Measurements from ENCODE around the gene GRSF1. TPM values are rescaled to one million over a fixed set of nuclear protein-coding genes. Genes with fewer than 3 reads are reported as not detected.
"Not testable (repeated sequence)": the region's sequence is repeated elsewhere in the genome, so short reads cannot be mapped to it uniquely, and the experiment has no call there.

GRSF1 gene
- total and polyA plus RNA-seq, 5 experiments from 2014 or later: 57.5 to 96.6 (median 71.8) TPM

DNA sequence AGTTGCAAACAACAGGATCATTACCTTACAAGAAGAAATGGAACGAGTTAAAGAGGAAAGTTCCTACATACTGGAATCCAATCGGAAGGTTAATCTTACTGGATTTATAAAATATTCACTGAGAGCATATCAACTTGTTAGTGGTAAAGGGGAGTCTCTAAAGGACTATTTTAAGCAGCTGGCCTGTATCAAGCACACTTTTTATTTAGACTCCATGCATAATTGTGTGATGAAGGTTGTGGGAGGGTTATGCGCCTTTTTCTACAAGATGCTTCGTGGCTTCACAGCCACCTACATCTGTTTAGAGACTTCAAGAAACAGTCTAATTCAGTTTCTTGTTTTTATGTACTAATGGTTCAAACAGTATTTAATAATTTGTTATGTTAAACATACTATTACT lies 56.6 kb downstream of the GRSF1 start:
- Mint-ChIP-seq H3K36me3 (peaks cover under 1 to 54% (median 17%) of the 10 kb centered on the region in 3 donors), H3K27me3 (no peaks in the 10 kb centered on the region), H3K27ac (no peak overlapping the region), H3K4me3 (no peak overlapping the region), H3K4me1 (no peaks in the 10 kb centered on the region), H3K9me3 (no peaks in the 10 kb centered on the region)
- ATAC-seq (no peak), DNase-seq (no peak)
- POLR2A ChIA-PET: no interaction called here

- ATAC-seq: no peak
- no peaks in the 10 kb centered on the region for H3K9me3 Mint-ChIP-seq
- no peak overlapping the region for H3K4me3 Mint-ChIP-seq
- POLR2A ChIA-PET: no interaction called here
- H3K27ac Mint-ChIP-seq: peak overlapping the region in 1 of 10 donors; percentile 45
- peaks cover 0 to 39% (median 13%) of the 10 kb centered on the region in 3 donors for H3K36me3 Mint-ChIP-seq
- H3K4me1 Mint-ChIP-seq: no peaks in the 10 kb centered on the region
- no peaks in the 10 kb centered on the region for H3K27me3 Mint-ChIP-seq
- DNase-seq: no peak
Measured at GRCh38 chr4:70778888-70779422, 60.7 kb downstream of the GRSF1 start.

DNA sequence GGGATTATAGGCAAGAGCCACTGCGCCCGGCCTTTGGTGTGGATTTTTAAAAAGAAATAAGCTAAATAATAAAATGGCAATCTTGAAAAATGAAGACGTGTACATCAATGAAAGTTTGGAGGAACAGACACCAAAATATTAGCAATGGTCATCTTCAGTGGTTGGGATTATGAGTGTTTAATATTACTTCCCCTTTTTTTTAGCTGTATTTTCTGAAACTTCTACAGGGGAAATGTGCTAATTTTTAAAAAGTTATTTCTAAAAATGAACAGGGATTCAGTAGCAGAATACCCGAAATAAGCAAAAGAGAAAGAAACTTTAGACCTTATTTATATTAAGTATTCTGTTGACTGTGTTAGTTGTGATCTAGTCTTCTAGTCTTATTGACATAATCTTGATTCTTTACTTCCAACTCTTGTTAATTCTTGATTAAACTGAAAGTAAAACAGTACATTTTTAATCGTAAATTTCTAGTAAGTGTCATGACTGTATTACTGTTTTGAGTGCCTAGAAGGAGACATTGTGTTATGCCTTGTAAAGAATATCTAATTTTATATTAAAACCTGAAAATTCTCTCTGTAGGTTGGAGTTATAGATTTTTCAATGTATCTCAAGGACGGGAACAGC lies 66.6 kb downstream of the GRSF1 start:
- H3K9me3 Mint-ChIP-seq: no peaks in the 10 kb centered on the region
- peaks cover 0 to 38% (median 12%) of the 10 kb centered on the region in 3 donors for H3K36me3 Mint-ChIP-seq
- no peak overlapping the region for H3K27ac Mint-ChIP-seq
- POLR2A ChIA-PET: interaction anchor here (0.6 kb wide), 1 partner anchor 19 kb away, joined by 5 read pairs; no protein-coding TSS in a partner anchor
- no peaks in the 10 kb centered on the region for H3K27me3 Mint-ChIP-seq
- H3K4me1 Mint-ChIP-seq: peaks cover 2 to 18% (median 11%) of the 10 kb centered on the region in 4 donors
- ATAC-seq: no peak
- no peak overlapping the region for H3K4me3 Mint-ChIP-seq
- no peak for DNase-seq

DNA sequence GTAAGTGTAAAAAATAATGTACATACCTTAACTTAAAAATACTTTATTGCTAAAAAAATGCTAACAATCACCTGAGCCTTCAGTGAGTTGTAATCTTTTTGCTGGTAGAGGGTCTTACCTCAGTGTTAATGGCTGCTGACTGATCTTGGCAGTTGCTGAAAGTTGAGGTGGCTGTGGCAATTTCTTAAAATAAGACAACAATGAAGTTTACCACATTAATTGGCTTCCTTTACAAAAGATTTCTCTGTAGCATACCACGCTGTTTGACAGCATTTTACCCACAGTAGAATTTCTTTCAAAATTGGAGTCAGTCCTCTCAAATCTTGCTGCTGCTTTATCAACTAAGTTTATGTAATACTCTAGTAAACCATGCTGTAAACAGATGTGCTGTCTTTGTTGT lies 70.3 kb downstream of the GRSF1 start:
- peak in 4 of 10 donors; percentile 5 to 55 (median 34) for DNase-seq
- peaks cover 2 to 20% (median 11%) of the 10 kb centered on the region in 4 donors for H3K4me1 Mint-ChIP-seq
- ATAC-seq: peak in 1 of 2 donors; percentile 62
- H3K9me3 Mint-ChIP-seq, H3K27me3 Mint-ChIP-seq, POLR2A ChIA-PET: not testable (repeated sequence)
- peak overlapping the region in 2 of 10 donors; percentile 9 to 34 for H3K4me3 Mint-ChIP-seq
- peaks cover 5 to 54% (median 32%) of the 10 kb centered on the region in 3 donors for H3K36me3 Mint-ChIP-seq
- H3K27ac Mint-ChIP-seq: peak overlapping the region in 4 of 10 donors; percentile 2 to 85 (median 41)

DNA sequence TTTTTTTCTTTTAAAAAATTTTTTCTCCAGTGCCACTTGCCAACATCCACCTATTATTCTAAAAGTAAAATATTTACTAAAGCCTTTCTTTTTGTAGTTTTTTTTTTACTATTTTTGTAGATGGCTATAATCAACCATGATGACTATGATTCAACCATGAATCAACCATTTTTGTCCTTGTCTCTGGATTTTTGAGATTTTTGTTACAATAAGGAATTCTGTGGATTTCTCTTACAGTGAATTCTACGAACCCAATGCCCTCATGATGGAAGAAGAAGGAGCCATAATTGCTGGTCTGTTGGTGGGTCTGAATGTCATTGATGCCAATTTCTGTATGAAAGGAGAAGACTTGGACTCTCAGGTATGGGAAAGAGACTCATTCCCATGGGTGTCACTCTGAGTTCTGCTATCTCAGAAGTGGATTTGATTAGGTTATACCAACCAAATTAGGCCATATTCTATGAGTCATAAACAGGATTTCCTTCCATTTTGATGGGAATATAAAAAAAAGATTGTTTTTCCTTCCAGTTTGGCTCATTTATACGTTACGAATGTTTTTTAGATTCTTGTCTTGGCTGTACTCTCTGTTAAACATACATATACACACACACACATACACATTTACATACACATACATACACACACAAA lies 71.3 kb downstream of the GRSF1 start:
- Mint-ChIP-seq H3K4me3 (no peak overlapping the region), H3K9me3 (peaks cover 0 to 2% (median 0%) of the 10 kb centered on the region in 9 donors), H3K4me1 (peaks cover 2 to 20% (median 11%) of the 10 kb centered on the region in 4 donors), H3K27ac (peak overlapping the region in 1 of 10 donors; percentile 39), H3K27me3 (no peaks in the 10 kb centered on the region), H3K36me3 (peaks cover 14 to 60% (median 41%) of the 10 kb centered on the region in 3 donors)
- no peak for DNase-seq
- POLR2A ChIA-PET: no interaction called here
- ATAC-seq: no peak

Other genes starting within 250 kb of the GRSF1 start
- gene AMBN, start 247.6 kb downstream of the GRSF1 start, total RNA-seq: not detected
- gene AMBN, start 247.6 kb downstream of the GRSF1 start, polyA plus RNA-seq: not detected
- gene ENAM, start 211.1 kb downstream of the GRSF1 start, total RNA-seq: not detected
- not detected for gene ENAM, start 211.1 kb downstream of the GRSF1 start, polyA plus RNA-seq
- gene JCHAIN, start 173.4 kb downstream of the GRSF1 start, total RNA-seq: 1 to 10 TPM; 4.7 to 6.9 TPM
- 1 to 10 TPM in 2 of 3 donors, under 1 TPM in 1; 0.17 to 3.1 (median 2.7) TPM for gene JCHAIN, start 173.4 kb downstream of the GRSF1 start, polyA plus RNA-seq
- gene UTP3, start 151.4 kb downstream of the GRSF1 start, total RNA-seq: 10 to 100 TPM; 44.5 to 44.7 TPM
- gene UTP3, start 151.4 kb downstream of the GRSF1 start, polyA plus RNA-seq: 10 to 100 TPM in 2 of 3 donors, 1 to 10 TPM in 1; 9.7 to 20.3 (median 13.9) TPM
- gene RUFY3, start 117.9 kb downstream of the GRSF1 start, total RNA-seq: 10 to 100 TPM; 41.9 to 42.9 TPM
- 1 to 10 TPM; 8.4 to 9.3 (median 8.6) TPM for gene RUFY3, start 117.9 kb downstream of the GRSF1 start, polyA plus RNA-seq
- gene MOB1B, start 62.5 kb upstream of the GRSF1 start, total RNA-seq: 10 to 100 TPM; 14.6 to 16.0 TPM
- gene MOB1B, start 62.5 kb upstream of the GRSF1 start, polyA plus RNA-seq: 1 to 10 TPM; 1.6 to 2.0 (median 1.8) TPM
- 10 to 100 TPM; 61.9 to 65.4 TPM for gene DCK, start 153.8 kb upstream of the GRSF1 start, total RNA-seq
- 100 to 1,000 TPM in 1 of 3 donors, 10 to 100 TPM in 2; 83.8 to 100 (median 93.1) TPM for gene DCK, start 153.8 kb upstream of the GRSF1 start, polyA plus RNA-seq

All from naive thymus-derived CD8-positive, alpha-beta T cell (primary cell).